ENCODE measurements around the gene NPPB.
A peak's percentile ranks its signal among the peaks of the same experiment; 100 is the strongest.

NPPB gene

DNA sequence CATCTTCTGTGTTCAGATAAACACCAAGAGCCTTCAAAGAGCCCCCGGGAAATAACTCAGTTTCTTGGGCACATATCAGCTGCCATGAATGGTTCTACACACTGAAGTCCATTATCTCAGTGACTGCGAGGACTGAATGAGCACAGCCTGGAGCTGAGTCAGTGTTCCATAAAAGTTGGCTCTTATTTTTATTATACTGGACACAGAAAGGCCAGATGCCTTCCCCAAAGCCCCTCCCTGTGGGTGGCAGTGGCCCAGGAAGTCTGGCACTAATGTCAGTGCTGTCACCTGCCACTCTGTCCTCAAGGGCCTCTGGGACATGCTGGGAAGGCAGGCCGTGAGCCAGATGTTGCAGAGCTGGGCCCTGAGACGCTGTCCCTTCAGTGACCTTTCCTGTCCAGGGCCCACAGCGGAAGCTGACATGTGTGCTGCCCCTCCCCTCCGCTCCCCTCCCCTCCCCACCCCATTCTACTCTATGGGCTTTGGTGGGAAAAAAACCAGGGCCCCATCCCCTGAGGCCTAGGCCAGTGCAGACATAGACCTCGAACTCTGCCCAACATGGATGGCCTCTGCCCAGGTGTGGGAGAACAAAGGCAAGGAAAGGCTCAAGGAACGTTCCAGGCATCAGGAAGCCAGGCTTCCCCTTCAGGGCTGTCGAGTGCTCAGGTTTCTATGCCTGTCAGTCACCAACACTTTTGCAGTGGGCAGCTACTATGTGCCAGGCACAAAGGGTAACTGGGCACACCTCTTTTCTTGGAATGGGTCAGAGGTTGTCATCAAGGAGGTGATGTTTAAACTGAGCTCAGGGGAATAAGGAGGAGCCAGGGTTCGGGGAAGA lies 22.4 kb upstream of the NPPB start:
- DNase-seq = no peak

DNA sequence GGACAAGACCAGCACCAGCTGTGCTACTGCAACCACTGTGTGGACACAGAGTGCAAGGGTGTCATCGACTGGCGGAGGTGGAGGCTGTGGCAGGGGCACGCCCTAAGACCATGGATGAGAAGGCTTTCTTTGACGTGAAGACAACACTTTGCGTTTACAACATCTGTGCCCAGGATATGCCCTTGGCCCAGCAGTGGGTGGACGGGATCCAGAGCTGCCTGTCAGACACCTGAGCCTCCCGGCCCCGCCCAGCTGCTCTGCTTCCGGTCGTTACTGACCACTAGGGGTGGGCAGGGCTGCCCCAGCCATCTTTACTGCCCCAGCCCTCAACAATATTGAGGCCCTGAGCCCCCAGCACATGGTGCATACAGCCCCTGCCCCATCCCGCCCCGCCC lies 21.4 kb upstream of the NPPB start:
- no peak for DNase-seq

DNA sequence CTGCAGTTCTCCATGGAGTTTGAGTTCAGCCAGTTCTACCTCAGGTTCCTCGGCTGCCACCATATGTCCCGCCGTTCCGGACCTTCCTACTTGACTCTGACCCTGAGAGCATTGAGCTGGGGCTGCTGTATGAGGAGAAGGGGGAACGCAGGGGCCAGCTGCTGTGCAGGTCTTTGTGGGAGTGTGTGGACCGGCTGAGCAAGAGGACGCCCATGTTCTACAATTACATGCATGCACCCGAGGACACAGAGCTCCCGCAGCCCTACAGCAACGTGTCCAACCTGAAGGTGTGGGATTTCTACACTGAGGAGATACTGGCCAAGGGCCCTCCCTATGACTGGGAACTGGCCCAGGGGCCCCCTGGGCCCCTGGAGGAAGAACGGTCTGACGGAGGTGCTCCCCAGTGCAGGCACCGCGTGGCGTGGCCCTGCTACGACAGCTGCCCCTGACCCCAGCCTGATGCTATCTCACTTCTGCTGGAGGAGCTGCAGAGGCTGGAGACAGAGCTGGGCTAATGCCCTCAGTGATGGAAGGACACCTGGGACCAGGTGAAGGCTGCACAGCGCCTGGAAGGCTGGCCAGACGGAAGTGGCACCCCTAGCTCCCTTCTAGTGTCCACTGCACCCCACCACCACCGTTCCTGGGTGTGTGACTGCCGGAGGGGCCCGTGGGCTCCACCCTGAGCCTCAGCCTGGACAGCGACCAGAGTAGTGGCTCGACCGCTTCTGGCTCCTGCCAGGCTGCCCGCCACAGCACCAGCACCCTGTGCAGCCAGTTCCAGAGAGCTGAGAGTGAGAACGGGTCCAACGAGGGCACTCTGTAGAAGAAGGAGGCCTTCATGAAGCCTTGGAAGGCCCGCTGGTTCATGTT lies 20.8 kb upstream of the NPPB start:
- DNase-seq = no peak

DNA sequence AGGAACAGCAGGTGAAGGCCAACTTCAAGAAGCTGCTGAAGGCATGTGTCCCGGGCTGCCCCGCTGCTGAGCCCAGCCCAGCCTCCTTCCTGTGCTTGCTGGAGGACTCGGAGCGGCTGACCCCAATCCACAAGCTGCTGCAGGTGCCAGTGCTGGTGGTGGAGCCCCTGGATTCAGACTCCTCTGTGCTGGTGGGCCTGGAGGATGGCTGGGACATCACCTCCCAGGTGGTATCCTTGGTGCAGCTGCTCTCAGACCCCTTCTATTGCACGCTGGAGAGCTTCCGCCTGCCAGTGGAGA lies 20.1 kb upstream of the NPPB start:
- DNase-seq = no peak

DNA sequence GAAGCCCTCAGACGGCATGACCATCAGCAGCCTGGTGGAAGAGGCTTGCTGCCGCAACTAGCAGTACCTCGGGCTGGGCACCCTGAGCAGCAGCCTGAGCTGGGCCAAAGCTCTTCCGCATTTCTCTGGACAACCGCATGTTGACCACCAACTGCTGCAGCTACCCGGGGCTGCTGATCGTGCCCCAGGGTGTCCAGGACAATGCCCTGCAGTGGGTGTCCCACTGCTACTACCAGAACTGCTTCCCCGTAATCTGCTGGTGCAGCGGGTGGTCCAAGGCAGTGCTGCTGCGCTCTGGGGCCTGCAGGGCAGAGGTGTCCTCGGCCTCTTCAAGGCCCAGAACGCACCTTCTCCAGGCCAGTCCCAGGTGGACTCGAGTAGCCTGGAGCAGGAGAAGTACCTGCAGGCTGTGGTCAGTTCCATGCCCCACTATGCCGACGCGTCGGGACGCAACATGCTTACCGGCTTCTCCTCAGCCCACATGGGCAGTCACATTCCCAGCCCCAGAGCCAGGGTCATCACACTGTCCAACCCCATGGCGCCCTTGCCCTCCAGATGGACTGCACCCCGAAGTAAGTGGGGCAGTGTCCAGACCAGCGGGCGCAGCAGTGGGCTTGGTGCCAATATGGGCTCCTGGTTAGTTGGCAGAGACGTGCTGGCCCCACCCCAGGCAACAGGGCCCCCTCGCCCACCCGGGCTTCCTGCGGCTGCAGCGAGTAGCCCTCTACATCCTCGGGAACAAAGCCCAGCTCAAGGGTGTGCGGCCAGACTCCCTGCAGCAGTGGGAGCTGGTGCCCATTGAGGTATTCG lies 19.5 kb upstream of the NPPB start:
- DNase-seq = no peak

DNA sequence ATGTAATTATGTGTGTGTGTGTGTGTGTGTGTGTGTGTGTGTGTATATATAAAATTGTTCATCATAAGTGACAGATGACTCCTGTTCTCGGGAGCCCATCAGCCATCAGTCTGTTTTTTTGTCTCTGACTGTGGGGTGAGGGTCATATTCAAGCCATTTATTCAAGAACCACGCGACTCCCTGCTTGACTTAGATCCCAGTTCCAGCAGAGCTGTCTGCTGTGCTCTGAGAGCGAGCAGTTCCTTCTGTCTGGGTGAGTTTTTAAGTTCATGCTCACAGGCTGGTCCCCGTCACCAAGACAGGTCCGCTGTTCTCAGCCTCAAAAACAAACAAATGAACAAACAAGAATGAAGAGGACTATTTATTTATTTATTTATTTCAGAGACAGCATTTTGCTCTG lies 18.3 kb upstream of the NPPB start:
- DNase-seq = no peak

DNA sequence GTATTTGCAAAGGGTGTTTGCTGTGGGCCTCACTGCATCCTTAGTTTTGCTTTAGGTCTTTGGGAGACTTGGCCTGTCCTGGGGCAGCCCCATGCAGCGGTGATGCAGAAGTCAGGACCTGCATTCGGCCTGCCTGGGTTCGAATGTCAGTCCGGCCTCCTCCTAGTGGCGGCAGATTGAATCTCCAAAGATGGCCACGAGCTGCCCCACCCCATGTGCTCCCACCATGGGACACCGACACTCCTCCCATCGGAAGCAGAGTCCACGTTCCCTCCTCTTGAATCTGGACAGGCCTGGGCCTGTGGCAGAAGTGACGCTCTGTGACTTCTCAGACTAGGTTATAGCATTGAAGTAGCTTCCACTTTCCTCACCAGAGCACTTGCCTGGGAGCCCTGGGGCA lies 16.3 kb upstream of the NPPB start:
- no peak for DNase-seq

DNA sequence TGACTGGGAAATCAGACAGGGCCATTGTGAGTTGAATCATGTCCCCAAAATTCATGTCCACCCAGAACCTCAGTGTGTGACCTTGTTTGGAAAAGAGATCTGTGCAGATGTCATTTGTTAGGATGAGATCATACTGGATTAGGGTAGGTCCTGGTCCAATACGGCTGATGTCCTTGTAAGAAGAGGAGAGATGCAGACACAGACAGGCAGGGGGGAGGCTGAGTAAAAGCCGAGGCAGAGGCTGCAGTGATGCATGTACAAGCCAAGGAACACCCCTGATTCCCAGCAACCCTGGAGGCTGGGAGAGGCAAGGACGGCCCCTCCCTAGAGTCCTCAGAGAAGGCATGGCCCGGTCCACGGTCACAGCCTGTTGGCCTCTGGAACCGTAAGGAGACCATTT lies 15.9 kb upstream of the NPPB start:
- no peak for DNase-seq

DNA sequence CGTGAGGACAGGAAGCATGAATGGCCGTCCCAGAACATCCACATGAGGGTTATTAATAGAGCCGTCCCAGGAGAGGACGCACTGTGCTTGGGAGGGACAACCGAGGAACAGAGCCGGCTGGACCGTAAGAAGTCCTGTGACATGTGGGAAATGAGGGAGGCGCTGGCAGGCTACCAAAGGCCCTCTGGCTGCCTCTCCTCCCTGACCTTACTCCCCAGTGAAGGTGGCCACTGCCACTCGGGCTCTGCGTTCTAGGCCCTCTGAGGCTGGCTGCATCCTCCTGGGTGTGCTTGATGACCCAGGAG lies 15.5 kb upstream of the NPPB start:
- DNase-seq = no peak

DNA sequence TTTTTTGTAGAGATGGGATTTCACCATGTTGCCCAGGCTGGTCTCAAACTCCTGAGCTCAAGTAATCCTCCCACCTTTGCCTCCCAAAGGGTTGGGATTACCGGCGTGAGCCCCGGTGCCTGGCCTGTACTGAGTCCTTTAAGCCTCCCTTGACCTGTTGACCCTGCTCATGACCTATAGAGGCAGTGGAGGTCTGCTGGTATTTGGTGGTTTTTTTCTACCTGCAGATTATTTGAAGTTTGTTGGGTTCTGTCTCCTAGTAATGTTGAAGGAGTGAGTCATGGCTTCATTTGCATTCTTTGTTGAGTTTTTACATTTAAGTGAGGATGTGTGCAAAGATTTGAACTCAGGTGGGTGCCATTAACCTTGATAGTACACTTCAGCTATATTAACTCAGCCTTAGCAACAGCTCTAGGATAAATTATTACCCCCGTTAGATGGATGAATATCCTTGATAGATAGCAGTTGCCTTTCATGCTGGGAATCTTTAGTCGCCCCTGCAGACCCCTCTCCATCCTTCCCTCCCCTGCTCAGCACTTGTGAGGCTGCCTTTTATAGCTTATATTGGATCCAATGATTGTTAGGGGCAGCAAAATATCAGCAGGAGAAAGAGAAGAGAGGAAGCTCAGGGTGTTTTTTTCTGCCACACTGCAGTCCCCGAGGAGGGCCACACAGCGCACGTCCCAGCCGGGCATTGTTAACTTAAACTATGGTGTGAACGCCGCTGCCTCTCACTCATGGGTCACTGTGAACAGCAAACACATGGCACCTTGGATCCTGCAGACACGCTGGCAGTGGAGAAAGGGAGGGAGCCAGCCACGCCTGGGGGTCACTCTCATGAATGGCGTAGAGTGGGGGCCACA lies 14.9 kb upstream of the NPPB start:
- no peak for DNase-seq

DNA sequence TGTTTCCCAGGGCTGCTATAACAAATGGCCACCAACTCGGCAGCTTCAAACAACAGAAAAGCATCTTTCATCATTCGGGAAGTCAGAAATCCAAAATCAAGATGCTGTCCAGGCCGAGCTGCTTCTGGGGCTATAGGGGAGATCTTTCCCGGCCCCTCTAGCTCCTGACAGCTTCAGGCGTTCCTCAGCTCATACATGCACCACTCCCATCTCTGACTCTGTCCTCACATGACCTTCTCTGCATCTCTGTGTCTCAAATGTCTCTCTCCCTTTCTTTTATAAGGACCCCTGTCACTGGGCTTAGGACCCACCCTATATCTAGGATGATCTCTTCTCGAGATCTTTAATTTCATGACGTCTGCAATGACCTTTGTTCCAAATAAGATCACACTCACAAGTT lies 13.8 kb upstream of the NPPB start:
- no peak for DNase-seq

DNA sequence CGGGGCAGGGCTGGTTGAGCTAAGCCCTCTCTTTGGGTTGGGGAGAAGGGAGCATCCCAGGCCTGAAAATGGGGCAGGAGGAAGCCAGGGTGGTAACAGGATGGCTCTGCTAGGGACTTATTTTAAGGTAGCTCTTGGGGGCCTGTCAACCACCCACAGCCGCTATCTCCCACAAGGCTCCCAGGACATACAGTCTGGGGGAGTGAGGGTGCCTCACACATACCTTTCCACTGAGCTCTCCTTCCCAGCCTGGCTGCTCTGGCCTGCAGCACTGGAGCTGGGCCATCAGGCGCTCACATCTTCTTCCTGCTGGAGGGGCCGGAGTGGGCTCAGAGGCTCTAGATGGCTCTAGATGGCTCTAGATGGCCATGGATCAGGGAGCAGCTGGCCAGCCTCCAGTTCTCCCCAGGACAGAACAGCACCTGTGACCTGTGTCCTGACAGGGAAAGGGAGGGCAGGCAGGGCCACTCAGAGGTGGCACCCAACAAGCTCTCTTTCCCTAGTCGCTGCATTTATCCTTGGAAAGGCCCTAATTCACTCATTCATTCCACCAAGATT lies 11.0 kb upstream of the NPPB start:
- no peak for DNase-seq

DNA sequence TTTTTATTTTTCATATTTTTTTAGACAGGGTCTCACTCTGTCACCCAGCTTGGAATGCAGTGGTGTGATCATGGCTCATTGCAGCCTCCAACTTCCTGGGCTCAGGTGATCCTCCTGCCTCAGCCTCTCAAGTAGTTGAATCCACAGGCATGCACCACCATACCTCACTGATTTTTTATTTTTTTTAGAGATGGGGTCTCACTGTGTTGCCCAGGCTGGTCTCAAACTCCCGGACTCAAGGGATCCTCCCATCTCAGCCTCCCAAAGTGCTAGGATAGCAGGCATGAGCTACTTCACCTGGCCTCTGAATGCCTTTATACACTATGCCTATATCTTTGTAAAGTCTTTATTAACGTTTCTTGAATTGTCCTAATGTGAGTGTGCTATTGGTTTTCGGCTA lies 10.4 kb upstream of the NPPB start:
- DNase-seq = no peak

DNA sequence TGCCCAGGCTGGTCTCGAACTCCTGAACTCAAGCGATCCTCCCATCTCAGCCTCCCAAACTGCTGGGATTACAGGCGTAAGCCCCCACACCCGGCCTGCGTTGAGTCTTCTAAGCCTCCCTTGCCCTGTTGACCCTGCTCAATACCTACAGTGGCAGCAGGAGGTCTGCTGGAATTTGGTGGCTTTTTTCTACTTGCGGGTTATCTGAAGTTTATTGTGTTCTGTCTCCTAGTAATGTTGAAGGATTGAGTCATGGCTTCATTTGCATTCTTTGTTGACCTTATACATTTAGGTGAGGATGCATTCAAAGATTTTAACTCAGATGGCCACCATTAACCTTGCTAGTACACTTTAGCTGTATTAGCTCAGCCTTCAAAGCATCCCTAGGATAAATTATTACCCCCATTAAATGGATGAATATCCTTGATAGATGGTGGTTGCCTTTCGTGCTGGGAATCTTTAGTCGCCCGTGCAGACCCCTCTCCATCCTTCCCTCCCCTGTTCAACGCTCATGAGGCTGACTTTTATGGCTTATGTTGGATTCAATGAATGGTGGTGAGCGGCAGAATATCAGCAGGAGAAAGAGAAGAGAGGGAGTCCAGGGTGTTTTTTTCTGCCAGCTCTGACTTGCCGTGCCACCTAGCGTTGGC lies 9.7 kb upstream of the NPPB start:
- DNase-seq = no peak

DNA sequence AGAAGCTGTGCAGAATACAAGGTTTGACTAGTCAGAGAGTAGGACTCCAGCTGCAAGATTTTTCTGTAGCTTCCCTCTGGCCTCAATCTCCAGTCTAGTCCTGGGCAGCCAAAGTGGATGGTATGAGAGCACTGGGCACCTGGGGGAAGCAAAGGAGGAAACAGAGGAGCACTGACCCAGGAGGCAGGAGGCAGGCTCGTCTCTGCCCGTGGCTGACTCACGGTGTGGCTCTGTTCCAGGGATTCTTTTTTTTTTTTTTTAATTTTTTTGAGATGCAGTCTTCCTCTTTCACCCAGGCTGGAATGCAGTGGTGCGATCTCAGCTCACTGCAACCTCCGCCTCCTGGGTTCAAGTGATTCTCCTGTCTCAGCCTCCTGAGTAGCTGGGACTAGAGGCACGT lies 4.1 kb upstream of the NPPB start:
- no peak for DNase-seq

DNA sequence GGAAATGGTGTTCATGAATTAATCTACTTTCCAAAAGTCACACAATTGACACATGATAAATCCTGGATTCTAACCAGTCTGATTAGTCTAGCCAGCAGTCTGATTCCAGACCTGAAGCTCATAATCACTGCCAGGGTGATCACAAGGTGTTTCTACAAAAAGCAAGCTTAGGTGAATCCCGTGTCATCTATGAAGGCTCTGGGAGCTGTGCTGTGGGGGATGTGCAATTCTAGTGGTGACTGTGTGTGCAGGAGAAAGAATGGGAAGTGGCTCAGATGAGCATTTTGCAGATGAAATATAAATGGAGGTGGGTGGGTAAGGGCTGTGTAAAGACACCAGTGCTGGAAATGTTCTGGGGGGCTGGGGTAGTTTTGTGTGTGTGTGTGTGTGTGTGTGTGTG lies 1.8 kb upstream of the NPPB start:
- no peak for DNase-seq

DNA sequence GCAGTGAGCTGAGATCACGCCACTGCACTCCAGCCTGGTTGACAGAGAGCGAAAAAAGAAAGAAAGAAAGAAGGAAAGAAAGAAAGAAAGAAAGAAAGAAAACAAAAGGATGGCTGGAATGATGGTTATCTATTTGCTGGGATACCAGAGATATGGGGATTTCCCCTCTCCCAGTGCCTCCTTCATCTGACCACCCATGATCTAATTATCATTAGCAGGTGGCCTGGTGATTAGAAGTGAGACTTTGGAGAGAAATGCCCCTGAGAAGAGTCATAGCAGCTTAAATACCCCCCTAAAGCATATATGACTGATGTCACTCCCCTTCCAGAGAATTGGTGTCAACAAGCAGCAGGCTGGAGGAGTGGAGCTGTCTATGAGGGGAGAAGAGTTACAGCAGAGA lies 1.3 kb upstream of the NPPB start:
- no peak for DNase-seq

DNA sequence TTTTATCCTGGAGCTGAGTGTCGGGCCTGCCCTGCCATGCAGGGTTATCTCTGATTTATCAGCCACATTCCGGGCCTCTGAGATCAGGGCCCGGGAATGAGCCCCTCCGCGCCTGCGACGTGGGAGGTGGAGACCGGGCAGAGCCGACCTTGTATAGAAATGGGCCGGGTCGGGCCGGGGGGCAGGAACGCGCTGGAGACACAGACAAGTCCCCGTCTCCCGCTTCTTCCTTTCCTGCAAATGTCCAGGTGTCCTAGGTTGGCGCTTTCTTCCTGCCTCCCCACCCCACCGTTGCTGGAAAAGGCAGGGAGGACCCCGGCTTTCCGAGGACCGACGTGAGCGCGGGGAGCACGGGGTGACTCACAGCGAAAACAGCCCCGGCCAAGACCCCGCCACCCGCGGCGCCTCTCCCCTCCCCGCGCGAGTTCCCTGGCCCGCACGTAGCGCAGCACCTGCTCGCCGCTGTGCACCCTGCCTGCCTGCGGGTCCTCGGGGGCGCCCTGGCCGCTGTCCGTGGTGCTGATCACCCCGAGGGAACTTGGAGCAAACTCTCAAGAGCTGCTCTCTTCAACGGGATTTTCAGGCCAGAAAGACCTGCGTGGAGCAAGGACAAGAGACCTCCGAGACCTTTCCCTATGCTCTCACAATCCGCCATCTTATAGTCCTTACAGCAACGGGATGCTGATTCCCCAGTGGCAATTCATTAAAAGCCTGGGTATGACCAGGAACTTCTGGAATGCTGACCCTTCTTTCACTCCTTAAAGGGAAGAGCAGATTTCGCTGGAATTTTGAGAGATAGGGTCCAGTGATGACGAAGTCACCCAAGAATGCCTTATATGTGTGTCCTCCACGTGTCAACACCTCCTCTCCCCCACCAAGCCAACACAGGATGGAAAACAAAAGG lies 475 bp upstream of the NPPB start:
- DNase-seq = peak; percentile 60

DNA sequence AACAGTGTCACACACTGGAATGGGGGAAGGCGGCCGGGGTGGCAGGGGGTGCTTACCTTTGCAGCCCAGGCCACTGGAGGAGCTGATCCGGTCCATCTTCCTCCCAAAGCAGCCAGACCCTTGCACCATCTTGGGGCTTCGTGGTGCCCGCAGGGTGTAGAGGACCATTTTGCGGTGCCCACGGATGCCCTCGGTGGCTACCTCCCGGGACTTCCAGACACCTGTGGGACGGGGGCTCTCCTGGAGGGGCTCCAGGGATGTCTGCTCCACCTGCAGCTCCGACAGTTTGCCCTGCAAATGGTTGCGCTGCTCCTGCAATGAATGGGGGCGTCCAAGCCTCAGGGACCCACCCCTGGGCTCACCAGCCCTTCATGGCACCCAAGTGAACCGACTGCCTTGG lies 587 bp downstream of the NPPB start:
- no peak for DNase-seq

DNA sequence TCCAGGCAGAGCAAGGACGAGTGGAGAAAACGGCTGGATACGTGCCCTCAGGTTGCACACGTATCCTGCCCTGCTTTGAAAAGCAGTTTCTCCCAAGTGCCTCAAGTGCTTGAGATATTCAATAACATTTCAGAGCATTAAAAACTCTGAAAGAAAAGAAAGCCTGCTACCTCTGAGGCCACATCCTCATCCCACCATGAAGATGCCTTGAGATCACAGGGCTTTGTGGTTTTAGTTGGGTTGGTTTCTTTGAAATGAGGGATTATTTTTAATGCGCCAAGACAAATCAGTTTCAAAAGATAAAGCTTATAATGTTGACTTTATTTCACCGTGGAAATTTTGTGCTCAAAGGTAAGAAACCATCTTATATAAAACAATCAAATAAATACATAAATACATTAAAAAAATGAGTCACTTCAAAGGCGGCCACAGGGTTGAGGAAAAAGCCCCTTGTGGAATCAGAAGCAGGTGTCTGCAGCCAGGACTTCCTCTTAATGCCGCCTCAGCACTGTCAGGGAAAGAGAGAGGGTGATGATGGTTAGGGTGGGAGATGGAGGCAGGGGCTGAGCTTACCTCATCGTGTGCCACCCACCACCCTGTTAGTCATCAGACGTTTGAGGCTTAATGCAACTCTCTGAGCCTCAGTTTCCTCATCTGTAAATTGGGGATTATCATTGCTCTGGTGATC lies 1.4 kb downstream of the NPPB start:
- no peak for DNase-seq

Measured in effector CD4-positive, alpha-beta T cell (primary cell).